GM19035 (cell line): ENCODE measurements around the gene EPHA3.

Experiments used
- ATAC-seq: cut with Tn5 transposase; IDR thresholded peaks from one replicate; pipeline ENCODE4 v1.9.1; 2021; ENCODE audit not compliant: unreplicated experiment

EPHA3 gene

DNA sequence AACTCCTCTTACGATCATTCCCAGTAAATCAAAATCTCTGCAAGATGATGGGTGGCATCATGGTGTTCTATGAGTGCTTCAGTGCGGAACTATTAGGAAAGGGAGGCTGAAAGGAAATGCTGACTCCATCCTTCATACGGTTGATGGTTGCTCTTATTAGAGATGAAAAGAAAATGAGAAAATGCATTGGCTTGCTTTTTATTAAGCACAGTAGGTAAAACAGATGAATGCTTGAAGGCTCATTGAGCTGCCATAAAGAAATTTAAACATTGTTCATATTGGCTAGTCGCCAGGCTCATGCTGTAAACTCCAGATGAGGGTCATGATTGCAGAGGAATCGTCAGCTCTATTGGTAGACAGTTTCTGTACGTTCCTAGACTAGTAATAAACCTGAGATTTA, 115.8 kb downstream of the EPHA3 start:
- no peak for ATAC-seq

DNA sequence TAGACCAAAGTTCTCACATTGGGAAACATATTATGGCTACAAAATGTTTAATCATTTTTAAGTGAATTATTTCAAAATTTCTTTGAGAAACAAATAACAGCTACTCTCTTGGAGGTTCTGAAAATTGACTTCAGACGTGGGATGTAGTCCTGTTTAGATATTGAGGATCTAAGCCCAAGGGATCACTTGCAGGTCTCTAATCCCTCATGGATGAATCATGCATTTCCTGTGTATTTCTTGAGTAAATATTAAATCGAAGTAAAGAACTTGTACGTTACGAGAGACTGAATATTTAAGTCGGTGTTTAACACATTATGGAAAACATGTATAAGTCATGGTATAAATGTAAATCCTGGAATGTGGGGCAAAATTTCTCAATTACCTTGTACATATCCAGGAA, 119.8 kb downstream of the EPHA3 start:
- ATAC-seq, result no peak

DNA sequence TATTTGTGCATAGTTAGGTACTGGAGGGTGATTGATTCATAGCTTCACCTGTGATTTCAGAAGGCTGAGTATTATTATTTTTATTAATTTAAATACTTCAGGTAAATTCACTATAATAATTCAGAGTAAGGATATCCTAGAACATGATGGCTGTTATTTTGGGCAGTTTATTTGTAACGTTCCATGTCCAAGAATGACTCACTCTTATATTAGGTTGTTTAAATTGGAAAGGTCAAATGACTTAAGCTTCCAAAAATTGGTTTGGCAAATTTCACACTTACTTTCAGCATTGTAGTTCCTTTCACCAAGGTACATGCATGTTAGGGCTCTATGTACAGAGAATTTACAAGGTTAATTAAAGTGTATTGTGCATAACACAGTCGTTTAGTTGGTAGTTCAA, 120.2 kb downstream of the EPHA3 start:
- ATAC-seq, result no peak

DNA sequence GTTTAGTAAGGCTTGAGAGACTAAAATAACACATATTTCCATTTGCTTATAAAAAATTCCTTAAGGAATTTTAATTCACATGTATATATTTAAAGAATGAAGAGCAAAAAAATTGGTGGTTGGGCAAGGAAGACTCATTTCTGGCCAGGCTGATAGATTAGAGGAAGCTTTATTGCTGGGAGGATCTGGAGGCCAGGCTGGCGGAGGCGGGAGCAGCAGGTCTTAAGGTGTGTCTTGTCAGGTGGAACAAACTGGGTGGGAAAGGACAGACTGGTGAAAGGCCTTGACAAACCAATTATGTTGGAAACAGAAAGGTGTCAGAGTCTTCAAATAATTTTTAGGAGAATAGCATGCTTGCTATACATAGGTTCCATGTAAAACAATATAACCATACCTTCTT, 124.7 kb downstream of the EPHA3 start:
- ATAC-seq, result no peak

DNA sequence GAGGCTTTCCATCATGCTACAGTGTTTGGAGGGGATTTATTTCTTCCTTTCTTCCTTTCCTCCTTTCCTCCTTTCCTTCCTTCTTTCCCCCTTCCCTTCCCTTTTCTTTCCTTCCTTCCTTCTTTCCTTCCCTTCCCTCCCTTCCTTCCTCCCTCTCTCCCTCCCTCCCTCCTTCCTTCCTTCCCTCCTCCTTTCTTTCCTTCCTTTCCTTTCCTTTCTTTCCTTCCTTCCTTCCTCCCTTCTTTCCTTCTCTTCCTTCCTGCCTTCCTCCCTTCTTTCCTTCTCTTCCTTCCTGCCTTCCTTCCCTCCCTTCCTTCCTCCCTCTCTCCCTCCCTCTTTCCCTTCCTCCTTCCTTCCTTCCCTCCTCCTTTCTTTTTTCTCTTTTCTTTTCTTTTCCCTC, 127.2 kb downstream of the EPHA3 start:
- no peak for ATAC-seq

DNA sequence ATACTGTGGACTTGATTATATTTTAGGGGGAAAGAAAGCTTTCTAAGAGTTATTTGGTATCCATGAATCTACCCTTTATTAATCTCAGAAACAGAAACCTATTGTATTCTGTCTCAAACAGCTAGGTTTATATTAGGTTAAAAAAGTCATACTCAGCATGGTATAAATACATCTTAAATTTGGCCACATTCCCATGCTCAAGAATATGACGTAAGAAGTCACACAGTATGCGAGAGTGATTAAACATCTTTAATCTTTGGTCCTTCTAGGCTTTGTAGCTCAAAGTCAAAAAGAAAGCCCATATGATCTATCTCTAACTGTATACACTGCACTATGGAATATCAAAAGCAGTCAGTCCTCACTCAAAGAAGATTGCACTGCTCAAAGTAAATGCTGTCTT, 131.4 kb downstream of the EPHA3 start:
- no peak for ATAC-seq

DNA sequence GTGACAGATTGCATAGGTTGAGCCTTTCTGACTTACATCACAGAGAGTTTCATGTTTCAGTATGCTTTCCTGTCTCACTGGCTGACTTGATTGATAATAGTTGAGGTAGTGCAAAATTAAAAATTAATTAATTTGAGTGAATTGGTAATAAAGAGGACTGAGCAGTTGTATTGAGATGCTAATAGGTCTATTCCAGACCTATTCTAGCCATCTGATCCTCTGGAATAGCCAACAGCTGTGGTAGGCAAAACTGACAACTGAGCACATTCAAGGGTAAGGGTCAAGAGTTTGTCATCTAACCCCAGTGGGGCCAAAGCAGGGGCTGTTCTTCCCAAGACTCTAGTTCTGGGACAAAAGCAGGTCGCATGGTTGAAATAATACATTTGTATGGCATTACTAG, 132.4 kb downstream of the EPHA3 start:
- no peak for ATAC-seq

DNA sequence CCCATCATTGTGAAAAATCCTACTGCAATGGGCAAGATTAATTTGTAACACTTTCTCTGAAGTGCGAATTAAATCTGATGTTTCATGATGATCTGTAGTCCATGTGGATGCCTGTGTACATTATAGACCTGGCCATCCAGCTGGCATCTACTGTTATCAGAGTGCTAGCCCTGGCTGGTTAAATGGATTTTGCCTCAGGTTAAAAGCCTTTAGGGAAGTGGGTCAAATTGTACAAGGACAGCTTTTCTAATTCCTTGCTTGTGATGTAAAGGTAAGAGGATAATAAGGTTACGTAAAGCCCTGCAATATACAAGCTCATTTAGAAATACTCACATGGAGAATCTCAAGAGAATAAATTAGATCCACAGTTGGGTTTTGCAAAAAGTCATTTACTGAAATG, 138.2 kb downstream of the EPHA3 start:
- no peak for ATAC-seq

DNA sequence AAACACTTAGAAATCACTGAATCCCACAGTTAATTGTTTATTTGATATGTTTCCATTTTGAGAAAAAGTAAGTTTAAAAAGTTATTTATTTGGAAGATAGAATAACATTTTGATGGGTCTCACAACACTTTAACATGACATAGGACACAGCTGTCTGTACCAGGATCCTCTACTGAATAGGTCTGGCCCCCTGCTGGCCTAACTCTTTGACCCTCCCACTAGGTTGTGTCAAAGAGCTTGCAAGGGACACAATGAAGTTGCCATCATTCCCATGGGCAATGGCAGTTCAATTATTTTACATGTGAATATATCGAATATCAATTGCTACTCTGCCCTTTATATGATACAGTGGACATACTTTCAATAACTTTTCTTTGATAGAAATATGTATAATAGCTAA, 138.9 kb downstream of the EPHA3 start:
- ATAC-seq, result no peak

DNA sequence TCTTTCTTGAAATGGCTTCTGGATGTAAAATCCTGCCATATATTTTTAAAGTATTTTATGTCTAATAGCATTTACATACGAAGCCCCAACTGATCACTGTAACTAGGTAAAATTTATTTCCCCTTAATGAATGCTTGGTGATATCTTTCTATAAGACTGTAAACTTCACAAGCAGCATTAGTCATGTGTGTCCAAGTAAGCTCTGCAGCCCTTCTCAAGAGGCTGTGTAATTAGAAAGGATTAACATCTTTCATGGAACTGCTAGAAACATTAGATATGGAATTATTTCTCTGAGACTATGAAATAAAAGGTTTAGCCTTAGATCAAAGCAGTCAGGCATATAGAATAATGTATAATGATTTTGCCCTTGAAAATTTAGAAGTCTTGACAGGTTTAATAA, 143.3 kb downstream of the EPHA3 start:
- ATAC-seq, result no peak

DNA sequence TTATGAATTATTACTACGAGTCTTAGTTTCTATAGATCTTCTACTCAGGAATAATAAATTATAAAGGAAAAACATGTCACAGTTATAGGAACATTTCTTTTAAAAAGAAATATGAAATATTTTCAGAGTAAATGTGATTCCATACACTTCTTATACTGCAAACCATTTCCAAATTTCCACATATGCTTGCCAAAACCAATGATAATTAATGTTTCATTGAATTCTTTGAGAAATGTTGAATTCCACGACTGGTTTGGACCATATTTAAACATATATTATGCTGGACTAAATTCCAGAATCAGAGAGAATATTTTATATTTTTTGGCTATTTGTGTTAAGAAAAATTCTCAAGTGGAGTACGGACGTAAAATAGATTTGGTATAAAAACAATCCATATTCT, 144.6 kb downstream of the EPHA3 start:
- ATAC-seq, result no peak

DNA sequence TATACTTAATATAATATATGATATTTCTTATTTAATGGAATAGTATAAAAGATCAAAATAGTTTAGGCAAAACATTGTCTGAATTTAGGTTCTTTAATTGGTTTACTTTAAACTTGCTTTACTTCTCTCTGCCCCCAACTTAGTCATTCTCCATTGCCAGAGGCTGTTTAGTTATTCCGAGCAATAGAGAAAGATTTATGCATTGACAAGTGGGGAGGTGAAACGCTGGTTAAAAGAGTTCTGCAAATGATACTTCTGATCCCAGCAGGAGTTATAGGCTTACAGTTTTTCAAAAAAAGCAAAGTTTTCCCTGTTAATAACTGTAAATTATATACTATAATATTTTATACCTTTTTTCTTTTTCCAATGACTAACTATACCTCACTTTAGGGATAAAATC, 145.4 kb downstream of the EPHA3 start:
- ATAC-seq, result no peak

DNA sequence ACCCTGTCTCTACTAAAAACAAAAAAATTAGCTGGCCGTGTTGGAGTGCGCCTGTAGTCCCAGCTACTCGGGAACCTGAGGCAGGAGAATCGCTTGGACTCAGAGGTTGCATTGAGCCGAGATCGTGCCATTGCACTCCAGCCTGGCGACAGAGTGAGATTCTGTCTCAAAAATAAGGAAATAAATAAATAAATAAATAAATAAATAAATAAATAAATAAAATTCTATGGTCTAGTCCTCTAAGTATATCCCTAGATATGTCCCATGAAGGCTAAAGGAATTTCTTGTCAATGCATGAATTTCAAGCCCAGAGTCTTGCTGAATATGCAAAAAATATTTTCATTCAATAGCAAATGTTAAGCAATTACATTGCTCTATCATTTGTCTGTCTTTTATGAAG, 149.0 kb downstream of the EPHA3 start:
- no peak for ATAC-seq

DNA sequence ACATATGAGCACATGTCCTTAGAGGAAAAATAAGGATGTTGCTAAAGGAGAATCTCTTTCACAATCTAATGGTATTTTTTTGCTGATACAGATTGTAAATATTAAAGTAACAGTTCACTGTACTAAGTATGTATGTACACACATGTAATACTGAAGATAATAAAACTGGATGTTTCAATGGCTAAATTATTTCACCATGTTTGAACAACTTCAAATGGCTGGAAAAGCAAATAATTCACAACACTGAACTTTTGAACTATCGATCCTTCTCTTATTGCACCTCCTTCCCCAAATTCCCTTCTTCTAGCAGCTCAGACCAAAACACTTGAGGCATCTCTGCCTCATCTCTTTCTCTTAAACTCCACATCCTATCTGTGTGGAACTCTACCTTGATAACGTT, 149.5 kb downstream of the EPHA3 start:
- no peak for ATAC-seq

DNA sequence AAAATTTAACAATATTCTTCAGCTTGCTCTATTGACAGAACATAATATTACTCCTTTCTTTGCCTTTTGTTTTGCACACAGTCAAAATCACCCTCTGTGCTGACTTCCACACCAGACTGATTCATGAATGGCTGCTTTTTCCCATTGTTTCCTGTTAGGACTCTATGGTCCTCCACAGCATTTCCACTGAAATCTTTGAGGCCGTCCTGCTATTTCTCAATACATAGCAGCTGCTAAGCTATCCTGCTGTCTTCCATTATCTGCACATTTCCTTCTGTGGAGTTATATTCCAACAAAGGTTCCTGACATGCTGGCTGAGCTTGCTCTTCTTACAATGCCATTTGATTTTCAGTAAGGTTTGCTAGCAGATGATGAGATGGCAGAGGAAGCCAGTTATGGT, 153.3 kb downstream of the EPHA3 start:
- no peak for ATAC-seq

DNA sequence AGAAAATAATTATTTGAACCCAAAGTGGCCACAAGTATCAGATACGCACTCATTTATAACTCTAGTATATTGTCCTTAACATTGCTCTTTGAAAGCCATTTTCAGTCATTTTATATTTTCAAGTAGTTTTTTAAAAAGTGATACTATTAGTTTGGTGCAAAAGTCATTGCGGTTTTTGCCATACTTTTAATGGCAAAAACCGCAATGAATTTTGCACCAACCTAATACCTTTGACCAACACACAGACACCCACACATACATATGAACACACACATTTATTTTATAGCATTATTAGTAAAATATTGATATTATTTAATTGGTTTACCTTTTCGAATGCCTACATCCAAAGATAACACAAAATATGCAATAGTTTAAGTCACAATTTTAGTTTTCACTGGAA, 154.3 kb downstream of the EPHA3 start:
- no peak for ATAC-seq

DNA sequence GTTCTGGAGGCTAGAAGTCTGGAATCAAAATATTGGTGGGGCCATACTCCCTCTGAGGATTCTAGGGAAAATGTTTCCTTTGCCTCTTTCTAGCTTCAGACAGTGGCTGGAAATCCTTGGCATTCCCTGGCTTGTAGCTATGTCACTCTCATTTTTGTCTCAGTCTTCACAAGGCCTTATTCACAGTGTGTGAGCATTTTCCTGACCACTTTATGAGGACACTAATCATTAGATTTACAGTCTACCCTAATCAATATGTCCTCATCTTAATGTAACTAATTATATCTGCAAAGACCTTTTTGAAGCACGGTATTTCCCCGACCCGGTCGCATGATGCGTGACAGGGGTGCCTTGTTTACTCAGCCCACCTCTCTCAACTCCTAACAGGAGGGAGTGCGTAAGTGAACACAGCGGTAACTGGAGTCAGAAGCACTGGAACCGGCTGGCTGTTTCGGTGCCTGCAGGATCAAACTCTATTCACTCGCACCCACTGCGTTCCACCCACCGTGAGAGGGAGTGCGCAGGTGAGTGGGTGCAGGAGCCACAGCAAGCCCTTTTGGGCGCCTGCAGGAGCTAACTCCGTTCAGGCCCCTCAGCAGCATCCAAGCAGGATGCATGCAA, 155.0 kb downstream of the EPHA3 start:
- ATAC-seq, result no peak

DNA sequence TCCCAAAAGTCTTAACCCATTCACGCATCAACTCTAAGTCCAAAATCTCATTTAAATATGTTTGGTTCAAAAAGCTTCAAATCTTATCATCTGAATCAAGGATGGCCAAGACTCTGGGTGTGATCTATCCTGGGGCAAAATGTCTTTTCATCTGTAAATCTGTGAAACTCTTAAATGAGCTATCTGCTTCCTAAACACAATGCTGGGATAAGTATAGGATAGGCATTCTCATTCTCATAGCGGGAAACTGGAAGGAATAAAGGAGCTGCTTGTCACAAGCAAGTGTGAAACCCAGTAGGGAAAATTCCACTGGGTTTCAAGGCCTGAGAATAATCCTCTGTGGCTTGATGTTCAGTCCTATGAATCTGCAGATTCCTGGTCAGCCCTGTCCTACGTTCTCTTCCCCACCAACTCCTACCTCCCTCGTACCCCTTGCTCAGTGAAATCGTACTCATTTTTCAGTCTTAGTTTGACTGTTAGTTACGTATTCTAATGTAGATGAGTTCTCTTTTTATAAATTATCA, 156.7 kb downstream of the EPHA3 start:
- no peak for ATAC-seq

DNA sequence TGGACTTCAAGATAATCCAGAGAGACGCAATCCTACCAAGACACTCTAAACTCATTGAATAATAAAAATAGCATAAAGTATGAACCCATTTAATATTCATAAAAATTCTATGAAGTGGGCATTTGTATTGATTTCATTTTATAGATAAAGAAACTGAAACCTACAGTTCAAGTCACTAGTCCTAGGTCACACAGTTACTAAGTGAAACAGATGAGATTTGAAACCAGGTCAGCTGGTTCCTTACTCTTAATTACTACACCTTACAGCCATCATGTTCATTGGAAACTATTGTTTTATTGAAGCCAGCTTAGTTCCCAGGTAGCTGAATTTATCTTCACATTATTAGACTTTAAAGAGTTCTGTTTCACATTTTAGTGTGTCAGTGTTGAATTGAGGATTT, 158.7 kb downstream of the EPHA3 start:
- ATAC-seq, result no peak

DNA sequence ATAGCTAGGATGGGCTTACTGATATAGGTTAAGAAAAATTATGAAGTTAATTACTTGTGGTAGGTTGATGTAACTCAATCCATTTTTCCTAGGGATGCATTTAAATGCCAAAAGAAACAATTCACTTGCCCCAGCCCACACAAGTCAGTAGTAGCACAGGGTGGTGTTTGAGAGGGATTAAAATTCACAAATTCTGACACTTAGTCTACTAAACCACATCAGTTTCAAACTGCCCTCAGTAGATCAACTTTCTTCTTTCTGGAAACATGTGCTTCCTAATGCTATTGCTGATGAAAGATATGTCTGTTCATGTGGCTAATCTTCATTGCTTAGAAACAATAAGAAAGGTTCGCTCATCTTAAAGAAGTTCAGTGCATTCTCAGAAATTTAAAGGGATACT, 160.6 kb downstream of the EPHA3 start:
- ATAC-seq, result no peak

DNA sequence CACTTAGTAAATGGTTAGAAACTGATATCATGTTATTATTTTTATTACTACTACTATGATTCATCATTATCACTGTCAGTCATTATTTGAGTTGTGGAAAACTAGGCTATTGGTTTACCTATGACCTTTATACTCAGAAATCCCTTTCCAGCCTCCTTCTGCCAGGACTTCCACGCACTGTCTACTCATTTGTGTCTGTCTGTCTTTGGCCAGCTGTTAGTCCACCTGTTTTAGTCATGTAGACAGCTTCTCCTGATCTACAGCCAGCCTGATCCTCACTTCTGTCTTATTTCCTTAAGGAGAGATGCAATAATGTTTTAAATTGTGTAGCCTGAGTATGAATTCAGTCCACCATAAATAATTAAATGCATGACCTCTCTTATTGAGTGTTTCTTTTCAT, 162.8 kb downstream of the EPHA3 start:
- ATAC-seq, result no peak

DNA sequence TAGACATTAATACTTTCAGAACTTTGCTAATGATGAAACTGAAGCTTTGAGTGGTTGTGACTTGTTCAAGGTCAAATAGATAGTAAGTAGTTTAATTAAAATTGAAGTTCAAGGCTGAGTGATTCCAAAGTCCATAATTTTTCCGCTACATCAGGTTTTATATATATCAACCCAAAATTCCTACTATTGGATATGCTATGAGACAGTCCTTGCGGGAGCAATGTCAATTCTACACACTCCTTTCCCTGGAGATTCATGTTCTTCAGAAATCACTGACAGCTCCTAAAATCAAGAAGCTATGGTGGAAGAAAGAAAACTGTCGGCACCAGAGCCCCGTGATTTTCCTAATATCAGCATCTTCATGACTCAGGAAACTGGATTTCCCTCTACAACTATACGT, 167.6 kb downstream of the EPHA3 start:
- no peak for ATAC-seq

DNA sequence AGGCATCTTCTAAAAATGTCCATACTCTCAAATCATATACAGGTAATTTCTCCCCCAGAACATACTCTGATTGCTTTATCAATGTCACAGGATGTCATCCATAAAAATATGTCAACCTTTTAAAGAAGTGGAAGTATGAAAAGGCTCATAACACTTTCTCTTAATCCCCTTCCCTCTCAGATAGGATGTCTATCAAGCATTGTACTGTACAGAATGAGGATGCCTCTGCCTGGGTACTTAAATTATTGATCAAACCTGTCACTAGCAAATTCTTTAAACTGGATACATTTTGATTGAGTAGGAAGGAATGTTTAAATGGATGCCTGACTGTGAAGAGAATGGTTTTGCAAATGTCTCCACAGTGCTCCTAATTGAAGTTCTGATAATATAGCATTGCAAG, 168.7 kb downstream of the EPHA3 start:
- ATAC-seq, result no peak
